Measurements from ENCODE around the gene ANKRD28.

Gene ANKRD28

DNA sequence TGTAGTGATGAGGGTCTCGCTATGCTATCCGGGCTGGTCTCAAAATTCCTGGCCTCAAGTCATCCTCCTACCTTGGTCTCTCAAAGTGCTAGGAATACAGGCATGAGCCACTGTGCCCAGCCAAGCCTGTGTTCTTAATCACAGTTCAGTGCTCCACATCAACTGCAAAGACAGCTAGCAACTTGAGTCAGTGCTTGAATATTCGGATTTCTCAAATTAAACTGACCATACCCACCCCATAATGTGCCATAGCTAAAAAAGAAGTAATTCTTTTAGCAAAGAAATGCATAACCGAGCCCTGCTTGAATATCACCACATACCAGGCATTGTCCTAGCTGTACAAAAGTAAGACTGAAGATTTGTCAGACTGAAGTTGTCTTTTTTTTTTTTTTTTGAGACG lies 107.0 kb downstream of the ANKRD28 start:
- no peak overlapping the region for H3K4me3 ChIP-seq (ENCODE audit: low read depth, low read length)
- DNase-seq (ENCODE audit: low read depth), result no peak
- TF ChIP-seq, protein P1, sequence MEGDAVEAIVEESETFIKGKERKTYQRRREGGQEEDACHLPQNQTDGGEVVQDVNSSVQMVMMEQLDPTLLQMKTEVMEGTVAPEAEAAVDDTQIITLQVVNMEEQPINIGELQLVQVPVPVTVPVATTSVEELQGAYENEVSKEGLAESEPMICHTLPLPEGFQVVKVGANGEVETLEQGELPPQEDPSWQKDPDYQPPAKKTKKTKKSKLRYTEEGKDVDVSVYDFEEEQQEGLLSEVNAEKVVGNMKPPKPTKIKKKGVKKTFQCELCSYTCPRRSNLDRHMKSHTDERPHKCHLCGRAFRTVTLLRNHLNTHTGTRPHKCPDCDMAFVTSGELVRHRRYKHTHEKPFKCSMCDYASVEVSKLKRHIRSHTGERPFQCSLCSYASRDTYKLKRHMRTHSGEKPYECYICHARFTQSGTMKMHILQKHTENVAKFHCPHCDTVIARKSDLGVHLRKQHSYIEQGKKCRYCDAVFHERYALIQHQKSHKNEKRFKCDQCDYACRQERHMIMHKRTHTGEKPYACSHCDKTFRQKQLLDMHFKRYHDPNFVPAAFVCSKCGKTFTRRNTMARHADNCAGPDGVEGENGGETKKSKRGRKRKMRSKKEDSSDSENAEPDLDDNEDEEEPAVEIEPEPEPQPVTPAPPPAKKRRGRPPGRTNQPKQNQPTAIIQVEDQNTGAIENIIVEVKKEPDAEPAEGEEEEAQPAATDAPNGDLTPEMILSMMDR (IDR thresholded peaks at IDR 0.05; ENCODE audit: control insufficient read depth, extremely low read depth, insufficient read depth), result no peak

DNA sequence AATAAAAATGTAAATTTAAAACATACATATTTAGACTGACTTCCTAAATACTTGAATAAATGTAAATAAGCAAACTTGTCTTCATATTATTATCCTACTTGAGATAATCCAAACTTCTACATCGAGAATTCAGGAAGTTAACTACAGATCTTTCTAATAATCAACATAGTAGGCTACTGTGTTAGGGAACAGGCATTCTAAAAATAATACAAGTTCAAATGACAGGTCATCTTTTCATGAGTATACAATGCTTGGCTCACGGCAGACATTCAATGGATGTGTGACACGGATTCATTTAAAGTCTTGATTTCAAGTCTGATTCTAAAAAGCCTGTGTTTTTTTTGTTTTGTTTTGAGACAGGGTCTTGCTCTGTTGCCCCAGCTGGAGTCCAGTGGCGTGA lies 107.5 kb downstream of the ANKRD28 start:
- no peak for DNase-seq (ENCODE audit: low read depth)

DNA sequence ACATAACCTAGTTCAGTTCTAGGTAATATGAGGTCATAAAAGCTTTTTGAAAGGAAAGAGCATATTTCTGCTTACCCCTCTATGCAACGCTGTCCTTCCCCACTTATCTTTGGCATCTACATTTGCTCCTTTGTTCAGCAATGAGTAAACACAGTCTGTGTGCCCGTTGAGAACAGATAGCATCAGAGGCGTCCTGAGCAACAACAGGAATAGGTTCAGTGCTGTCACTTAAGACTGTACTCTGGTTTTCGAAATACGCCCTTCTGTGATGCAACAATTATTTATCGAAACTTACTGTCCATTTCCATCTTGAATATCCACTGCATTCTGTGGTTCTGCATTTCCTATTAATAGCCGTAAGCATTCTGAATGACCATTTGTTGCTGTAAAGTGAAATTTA lies 111.9 kb downstream of the ANKRD28 start:
- TF ChIP-seq, protein P1 (IDR thresholded peaks at IDR 0.05; ENCODE audit: control insufficient read depth, extremely low read depth, insufficient read depth), result no peak
- H3K4me3 ChIP-seq (ENCODE audit: low read depth, low read length), result no peak overlapping the region
- DNase-seq (ENCODE audit: low read depth), result peak; percentile 94

More for the DNA sequence above, 107.5 kb downstream of the ANKRD28 start:
- H3K4me3 ChIP-seq (ENCODE audit: low read depth, low read length), result no peak overlapping the region
- TF ChIP-seq, protein P1 (IDR thresholded peaks at IDR 0.05; ENCODE audit: control insufficient read depth, extremely low read depth, insufficient read depth), result no peak

DNA sequence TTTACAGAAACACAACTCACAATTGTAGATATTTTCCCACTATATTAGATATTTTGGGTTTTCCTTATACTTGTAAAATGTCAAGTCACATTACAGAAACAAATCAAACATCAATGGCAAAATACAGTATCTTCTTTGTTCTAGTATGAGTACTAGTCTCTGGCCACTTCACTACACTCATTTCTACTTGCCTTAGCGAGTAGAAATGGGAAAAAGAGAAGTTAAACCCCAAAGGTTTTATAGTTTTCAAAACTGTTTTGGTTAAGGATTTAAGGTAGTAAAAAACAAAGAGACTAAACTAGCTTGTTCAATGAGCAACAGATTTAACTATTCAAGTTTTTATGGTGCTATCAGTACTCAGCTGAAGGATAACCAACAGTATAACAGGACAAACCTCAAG lies 114.5 kb downstream of the ANKRD28 start:
- no peak overlapping the region for H3K4me3 ChIP-seq (ENCODE audit: low read depth, low read length)
- TF ChIP-seq, protein P1 (IDR thresholded peaks at IDR 0.05; ENCODE audit: control insufficient read depth, extremely low read depth, insufficient read depth), result no peak
- DNase-seq (ENCODE audit: low read depth), result no peak

DNA sequence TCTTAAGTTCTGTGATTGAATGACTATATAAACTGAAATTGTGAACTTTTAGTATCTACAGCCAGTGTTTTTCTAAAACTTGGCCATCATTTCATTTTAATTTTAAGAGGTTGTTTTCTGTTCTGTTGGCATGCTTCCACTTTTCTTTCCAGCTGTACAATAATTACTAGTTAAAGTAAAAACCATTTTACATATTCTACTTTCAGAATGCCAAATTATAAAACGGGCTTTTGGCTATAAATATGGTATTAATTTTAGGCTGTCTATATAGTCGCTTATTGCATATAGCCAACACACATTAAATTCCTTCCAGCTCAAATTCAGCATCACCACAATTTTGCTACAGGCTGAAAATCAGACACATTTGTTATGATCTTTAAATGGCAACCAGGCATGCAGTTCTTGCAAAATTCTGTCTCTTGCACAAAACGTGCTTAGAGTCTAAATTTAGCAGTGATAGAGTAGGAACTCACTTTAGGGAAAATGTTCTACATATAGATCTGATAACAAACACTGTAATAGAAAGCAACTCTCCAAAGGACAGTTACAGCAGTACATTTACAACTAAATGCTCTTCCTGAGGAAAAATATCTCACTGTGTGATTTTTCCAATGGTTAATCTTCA lies 115.1 kb downstream of the ANKRD28 start:
- TF ChIP-seq, protein P1 (IDR thresholded peaks at IDR 0.05; ENCODE audit: control insufficient read depth, extremely low read depth, insufficient read depth), result no peak
- H3K4me3 ChIP-seq (ENCODE audit: low read depth, low read length), result no peak overlapping the region
- DNase-seq (ENCODE audit: low read depth), result no peak

DNA sequence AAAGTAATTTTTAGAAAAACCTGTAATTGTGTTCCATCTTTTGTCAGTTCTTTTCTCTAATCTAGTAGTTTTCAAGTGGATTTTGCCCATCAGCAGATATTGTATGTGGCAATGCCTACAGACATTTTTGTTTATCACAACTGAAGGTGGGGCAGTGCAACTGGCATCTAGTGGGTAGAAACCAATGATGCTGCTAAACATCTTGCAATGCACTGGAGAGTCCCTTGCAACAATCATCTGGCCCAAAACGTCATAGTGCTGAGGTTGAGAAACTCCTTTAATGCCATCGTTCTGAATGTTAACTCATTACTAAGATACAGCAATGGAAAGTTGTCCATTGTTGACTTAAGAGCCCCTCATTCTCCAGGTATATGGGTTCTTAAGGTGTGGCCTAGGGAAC lies 116.1 kb downstream of the ANKRD28 start:
- no peak for DNase-seq (ENCODE audit: low read depth)
- TF ChIP-seq, protein P1 (IDR thresholded peaks at IDR 0.05; ENCODE audit: control insufficient read depth, extremely low read depth, insufficient read depth), result no peak
- no peak overlapping the region for H3K4me3 ChIP-seq (ENCODE audit: low read depth, low read length)

DNA sequence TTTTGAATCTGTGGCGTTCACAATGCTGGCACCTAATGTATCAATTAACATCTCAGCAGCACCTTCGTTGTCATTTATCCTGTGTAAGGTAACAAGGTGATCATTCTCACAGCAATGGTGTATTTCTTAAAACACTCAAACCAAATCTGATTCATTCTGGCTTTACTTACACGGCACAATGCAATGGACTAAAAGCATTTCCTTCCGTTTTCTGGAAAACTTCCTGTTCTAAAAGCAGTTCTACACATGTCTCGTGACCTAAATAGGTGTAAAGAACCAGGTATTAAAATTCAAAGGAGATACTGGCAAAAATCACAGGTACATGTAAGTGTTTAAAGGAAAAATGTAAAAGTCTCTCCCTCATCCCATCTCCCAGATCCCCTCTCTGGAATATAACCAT lies 118.5 kb downstream of the ANKRD28 start:
- H3K4me3 ChIP-seq (ENCODE audit: low read depth, low read length), result no peak overlapping the region
- no peak for DNase-seq (ENCODE audit: low read depth)
- TF ChIP-seq, protein P1 (IDR thresholded peaks at IDR 0.05; ENCODE audit: control insufficient read depth, extremely low read depth, insufficient read depth), result no peak
